Measurements from ENCODE around the gene LBX1. TPM values are rescaled to one million over a fixed set of nuclear protein-coding genes. Genes with fewer than 3 reads are reported as not detected.

The LBX1 gene
- total RNA-seq, 1 donor from 2014 or later, result not detected

Other genes with a start within 250 kb of the LBX1 start
- 85.4 TPM for gene MRPL43, start 242.0 kb downstream of the LBX1 start, total RNA-seq
- gene TWNK, start 241.9 kb downstream of the LBX1 start, total RNA-seq, result 5.2 TPM
- gene LZTS2, start 229.7 kb downstream of the LBX1 start, total RNA-seq, result 99.4 TPM
- gene PDZD7, start 198.3 kb downstream of the LBX1 start, total RNA-seq, result 1.5 TPM
- 95.0 TPM for gene SFXN3, start 198.2 kb downstream of the LBX1 start, total RNA-seq
- 4.2 TPM for gene KAZALD1, start 167.5 kb downstream of the LBX1 start, total RNA-seq
- not detected for gene TLX1, start 98.2 kb downstream of the LBX1 start, total RNA-seq
- gene BTRC, start 124.7 kb upstream of the LBX1 start, total RNA-seq, result 12.5 TPM

Data from vagina (tissue), 1 donor.